EH (cell line): ENCODE results near the gene NPB.
A peak's percentile ranks its signal among the peaks of the same experiment; 100 is the strongest.

Source experiments
- DNase-seq: peaks from one replicate; pipeline ENCODE4 v3.0.0-alpha.2; 2015; ENCODE audit warnings: low read depth

NPB gene

DNA sequence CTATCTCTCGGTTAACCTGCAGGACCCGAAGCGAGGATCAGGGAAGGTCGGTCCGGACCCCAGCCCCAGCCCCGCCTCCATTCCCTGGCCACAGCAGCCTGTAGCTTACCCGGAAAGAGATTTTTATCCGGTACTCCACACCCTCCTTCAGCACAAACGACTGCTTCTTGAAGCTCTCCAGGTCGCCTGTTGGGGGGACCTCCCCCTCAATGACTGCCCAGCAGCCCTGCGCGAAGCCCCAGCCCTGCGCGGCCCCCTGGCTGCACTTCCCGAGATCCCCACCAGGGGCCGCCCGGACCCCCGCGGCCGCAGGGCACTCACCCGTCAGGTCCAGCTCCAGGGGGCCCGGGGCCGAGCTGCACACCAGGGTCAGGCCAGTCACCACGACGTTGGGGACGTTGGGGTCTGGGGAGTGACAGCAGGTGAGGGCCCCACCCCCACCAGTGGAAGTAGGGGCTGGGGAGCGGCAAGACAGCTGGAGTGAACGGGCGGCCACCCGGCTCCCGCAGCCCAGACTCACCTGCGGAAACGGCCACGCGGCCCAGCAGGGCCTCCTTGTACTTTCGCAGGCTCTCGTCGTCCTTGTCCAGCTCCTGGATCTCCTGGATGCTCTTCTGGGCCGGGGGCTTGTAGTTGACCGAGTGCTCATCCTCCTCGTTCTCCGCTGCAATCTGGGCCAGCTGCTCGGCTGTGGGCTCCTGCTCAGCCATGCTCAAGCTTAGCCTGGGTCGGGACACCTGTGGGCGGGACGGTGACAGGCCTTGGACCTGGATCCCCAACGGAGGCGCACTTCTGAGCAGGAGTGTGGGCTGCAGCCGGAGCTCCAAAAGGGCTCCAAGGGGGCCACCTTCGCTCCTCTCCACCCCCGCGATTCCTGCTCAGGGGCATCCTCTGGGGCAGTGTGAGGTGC lies 32.6 kb upstream of the NPB start:
- peak; percentile 49 for DNase-seq

DNA sequence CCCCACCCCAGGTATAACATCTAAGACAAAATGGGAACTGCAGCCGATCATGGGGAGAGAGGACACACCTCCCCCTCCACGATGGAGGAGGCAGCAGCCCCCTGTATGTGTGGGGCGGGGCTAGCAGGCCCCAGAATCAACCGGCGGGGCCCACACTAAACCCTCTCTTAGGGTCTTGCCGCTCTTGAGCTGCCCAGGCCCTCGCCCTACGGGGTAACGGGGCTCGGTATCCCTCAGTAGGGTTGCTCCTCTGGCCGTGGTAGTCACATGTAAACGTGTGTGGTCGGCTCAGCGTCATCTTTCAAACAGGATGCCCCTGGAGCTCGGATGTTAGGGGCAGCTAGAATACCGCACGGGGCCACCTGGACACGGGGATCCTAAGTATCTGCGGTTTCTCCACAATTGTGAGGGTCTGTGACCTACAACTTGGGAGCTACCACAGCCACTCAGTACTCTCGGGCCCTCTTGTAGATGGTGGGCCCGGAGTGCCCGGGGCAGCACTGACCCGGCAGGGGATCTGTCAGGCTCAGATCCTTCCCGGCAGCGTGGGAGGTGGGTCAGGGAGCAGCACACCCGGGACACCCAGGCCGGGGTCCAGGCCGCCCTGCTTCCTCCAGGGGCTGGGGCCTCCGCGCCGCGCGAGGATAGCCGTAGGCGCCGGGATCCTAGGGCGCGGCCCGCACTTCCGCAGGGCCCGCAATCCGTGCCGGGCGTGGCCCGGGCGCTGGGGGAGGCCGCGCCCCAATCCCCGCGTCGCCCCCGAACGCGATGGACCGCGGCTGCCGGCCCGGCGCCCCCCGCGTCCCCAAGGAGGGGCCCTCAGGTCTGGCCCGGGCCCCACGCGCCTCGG lies 31.7 kb upstream of the NPB start:
- peak; percentile 63 for DNase-seq

DNA sequence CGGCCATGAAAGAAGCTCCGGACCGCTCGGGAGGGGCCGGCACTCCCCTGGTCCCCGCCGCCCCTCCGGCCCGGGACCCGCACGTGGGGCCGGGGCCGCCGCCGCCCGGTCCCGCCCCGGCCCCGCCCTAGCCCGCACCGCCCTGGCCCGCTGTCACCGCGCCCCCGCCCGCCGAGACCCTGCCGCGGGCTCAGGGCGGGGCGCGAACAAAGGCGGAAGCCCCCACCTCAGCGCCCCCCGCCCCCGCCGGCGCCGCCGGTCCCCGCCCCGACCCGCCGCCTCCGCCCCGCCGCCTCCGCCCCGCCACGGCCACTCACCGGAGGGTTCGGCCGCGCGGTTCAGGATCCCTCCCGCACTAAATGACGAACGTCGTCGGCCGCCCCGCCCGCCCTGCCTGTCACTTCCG lies 31.1 kb upstream of the NPB start, which contains the start of gene ARHGDIA:
Gene ARHGDIA (minus strand): TSS at position 357 of the 406 bp plus-strand sequence. CDS start 1,407 bp downstream, outside the sequence.
- no peak for DNase-seq

DNA sequence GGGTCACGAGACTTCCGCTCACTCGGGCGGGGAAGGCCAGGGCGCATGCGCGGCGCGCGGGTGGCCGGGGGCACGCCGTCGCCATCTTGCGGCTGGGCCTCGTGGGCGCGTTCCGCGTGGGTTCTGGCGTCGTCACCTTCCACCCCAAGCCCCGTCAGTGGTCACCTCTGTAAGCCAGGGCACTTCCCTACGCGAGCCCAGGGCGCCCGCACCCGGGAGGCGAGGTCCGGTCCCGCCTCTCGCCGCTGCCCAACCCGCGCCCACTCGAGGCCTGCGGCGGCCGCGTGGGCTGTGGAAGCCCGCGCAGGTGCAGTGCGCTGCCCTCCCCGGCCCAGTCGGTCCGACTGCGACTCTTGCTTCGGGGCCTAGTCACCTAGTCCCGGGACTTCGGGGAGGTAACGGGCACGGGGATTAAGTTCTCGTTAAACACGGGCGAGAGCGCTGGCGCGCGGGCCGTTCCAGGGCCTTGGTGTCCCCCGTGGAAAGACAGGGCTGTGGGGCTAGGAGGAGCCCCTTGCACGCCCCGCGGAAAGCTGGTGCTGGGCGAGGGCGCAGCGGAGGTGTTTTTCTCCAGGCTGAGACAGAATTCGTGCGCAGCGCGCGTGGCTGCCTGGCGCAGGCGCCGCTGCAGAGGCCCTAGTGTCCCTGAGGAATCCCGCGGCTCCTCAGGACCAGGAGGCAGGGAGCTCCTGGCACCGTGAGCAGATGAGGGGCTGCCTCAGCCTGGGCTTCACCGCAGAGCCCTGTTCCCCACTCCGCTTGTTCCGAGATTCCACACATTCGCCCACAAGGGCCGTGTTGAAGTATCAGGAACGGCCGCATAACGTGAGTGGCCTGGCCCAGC lies 30.4 kb upstream of the NPB start:
- DNase-seq: peak; percentile 90

DNA sequence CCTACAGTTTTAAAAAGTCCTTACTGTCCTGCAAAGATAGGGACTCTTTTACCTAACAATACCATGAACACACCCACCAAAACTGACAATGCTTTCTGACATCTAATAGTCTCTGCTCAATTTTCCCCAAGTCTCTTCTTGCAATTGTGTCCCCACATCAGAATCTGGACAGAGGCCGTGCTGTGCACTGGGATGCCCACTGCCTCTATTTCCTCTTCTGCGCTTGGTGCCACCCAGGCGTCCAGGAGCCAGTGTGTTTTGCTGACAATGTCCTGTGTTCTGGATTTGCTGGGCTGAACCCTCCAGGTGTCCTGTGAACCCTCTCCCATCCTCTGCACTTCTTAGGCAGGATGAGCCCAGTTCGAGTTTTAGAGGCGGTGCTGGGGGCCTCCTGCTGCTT lies 24.5 kb upstream of the NPB start:
- DNase-seq: no peak

DNA sequence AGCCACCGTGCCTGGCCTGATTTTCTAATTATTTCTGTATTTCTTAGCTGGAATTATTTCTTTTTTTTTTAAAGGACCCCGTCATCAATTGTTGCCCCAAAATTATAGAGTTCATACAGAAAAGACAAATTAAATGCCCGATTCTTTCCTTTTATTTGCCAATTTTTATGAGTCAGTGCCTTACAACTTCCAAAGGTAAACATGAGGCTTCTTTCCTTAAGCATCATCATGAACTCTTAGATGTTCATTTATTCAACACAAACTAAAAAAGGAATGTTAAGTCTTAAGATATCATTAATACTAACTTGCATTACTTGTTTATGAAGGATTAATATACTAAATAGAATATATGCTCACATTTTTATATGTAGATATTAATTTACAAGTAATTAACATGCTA lies 23.7 kb upstream of the NPB start:
- no peak for DNase-seq

DNA sequence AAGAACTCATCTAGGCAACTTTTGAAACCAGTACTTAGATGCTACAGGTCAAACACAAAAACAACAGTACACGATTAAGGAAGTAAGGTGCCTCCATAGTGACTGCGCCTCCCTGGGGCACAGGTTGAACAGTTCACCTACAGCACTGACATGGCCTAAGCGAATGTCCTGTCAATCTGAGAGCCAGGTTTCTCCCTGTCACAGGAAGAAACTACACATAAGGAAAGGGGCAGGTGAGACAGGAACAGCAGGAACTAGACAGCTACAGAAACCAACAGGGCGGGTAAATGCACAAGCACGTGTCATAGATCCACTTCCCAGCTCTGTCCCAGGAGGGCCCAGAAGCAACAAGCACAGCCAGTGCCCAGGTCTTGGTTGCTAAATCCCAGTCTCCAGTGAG lies 22.9 kb upstream of the NPB start:
- no peak for DNase-seq

DNA sequence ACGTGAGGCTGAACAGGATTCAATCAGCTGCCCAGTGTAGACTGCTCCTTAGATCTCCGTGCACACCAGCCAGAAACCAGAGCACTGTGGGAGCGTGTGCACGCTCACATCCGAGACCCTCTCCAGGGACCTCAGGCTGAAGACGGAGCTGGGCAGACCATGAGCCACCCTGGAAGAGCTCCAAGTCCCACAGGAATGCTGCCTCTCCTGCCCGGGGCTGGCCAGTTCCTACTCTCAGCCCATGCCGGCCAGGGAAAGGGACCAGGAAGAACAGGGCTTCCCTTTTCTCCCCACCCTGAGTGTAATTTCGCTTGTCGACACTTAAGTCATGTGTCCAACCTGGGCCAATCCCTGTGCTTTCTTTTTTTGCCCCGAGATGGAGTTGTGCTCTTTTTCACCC lies 17.5 kb upstream of the NPB start:
- DNase-seq: no peak

DNA sequence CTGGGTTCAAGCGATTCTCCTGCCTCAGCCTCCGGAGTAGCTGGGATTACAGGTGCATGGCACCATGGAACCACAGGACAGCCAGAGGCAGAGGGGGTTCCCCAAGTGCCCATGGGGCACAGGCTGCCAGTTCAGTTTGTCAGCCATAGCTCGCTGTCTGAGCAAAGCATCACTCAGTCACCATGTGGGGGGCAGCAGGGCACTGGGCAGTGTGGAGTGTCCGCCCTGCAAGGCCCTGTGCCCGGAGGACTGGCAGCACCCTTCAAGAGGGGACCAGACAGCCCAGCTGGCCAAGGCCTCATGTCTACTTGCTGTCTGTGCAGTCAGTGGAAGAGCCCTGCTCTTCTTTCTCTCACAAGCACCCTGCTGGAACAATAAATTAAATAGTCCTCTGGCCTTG lies 17.1 kb upstream of the NPB start:
- no peak for DNase-seq

DNA sequence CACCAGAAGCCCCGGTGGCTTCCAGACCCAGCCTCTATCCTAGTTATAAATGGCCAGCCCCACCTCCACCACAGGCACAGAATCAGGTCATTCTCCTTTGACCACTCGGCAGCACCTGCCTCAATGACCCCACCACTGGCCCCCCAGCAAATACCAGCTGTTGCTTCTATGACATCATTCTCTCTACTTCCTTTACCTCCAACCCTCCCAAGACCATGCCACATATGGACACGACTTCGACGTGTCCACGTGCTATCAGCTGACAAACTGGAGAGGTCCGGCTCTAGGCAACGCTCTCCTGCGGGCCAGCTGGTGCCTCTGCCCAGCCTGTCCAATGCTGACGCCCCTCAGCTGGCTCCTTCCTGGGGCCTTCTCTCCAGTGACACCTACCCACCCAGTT lies 16.6 kb upstream of the NPB start:
- DNase-seq: no peak

DNA sequence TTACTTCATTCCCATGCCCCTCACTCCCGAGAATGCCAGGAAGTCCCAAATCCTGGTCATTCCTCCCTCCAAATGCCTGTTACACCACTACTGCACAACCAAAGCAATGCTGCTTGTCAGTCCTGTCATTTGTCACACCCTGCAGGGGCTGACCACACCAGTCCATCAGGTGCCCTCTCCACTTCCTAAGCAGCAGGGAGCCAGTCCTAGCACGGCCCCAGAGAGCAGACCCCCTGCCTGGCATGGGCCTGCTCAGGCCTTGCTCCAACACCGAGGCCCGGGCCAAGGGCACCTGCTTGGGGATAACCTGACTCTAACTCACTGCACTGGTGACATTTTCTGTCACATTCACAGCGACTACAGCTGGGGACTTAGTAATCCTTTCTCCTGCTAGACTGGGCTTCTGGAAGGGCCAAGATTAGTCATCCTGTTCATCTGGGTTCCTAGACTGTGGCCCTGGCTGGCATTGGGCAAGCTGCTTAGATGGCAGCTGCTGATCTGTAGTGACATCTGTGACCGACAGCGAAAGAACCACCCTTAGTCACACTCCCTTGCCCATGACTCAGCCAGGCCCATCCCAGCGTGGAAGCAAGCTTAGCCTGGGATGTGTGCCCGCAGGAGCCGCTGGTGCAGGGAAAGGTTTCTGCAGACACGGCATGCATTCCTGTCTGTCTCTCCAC lies 16.0 kb upstream of the NPB start:
- peak; percentile 70 for DNase-seq

DNA sequence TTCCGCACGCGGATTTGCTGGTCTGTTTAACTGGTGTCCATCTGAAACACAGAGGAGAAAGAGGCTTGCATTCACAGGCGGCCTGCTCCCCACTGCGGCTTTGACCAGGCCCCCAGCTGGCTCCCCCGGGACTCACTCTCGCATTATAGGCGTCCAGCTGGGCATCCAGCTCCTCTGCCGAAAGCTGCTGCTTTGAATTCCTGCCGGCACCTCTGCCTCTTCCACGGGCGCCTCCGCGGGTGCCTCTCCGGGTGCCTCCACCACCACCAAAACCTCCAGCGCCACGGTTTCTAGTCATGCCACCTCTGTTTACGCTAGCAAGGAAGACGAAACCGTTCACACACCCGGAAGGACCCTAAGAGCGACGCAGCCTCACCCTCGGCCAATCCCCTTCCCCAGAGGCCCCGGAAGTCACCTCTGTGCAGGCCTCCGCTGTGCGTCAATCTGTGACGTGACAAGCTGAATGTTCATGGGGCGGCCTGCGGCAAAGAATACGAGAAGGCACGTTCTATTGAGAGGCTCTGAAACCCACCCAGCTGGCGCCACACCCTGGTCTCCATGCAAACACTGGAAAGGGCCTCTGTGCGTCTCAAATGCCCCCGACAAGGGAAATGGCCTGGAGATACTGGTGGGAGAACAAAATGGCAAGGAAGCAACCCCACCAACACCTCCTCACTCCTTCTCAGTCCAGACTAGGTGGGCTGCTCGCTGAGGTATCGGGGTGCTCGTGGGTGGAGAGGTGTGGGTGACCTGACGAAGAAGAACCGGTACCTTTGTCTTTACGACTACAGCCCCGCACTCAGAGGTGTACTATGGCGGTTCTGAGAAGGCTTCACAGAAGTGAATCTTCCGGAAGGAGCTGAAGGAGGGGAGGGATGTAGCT lies 13.7 kb upstream of the NPB start:
- DNase-seq: no peak

DNA sequence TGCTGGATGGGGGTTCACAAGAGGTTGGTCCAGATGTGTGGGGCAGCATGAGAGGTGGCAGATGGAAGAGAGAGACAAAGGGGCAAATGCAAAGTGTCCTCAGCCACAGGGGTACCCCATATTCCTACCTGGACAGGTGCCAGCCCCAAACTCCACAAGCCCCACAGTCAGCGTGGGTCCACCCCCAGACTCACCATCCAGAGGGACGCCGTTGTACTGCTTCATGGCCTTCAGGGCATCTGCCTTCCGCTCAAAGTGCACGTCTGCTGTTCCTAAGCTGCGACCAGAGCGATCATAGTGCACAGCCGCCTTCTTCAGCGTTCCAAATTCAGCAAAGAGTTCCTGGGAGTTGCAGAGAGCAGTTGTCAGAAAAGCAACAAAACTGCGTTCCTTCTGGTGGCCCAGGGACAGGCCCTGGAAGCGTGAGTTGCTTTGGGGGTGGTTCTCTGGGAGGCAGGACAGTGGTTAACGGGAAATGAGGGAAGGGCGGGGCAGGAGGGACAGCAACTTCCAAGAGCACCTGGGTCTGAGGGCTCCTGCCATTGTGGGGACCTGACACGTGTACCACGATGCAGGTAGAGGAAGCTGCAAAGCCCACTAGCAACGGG lies 12.9 kb upstream of the NPB start:
- no peak for DNase-seq

DNA sequence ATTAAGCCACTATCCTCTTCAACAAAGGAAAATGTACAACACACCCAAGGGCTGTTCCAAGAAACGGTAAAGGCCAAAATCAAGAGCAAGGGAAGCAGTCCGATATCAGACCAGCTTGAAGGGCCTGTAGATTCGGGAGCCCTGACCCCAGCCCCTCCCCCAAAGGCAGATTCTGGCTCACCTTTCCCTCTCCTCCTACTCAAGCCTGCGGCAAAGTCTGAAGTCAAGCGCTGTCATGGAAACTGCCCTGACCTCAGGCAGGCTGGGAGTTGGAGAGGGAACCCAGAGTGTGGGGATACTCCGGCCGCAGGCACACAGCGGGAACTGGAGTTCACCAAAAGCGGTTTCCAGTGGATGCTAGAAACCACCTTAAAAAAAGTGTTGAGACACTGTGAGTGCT lies 12.4 kb upstream of the NPB start:
- DNase-seq: no peak

DNA sequence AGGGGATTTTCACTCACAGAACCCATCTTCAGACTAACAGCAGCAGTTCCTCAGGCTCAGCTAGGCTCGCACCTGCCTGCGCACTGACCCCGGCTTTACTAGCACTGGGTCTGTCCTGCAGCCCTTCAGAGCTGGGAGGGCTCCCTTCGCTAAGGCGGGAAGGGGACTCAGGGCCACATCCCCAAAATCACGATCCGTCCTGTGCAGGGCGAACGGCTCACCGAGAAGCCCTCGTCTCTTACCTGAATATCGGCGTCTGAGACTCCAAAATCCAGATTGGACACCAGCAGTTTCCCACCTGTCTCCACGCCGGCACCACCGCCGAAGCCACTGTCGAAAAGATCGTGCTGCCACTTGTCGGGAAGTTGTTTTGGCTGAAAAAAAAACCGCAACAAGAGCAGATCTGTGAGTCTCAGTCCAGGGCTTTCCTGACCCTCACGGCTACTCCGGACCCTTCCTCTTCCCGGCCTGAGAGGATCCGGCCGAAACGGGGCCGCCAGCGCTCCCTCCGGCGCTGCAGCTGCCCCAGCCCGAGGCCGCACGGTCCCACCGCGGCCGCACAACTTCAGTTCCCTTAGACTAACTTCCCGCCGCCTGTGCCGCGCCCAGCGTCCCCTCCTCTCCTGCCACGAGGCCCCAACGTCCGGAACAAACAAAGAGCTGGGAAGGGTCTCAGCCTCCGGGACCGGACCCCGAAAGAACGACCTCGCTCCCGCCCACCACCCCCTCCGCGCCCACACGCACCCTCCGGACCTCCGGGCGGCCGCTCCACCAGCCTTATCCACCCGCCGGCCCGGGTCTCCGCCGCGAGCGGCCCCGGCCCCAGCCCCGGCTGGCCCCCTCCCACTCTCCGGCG lies 11.4 kb upstream of the NPB start:
- peak; percentile 25 for DNase-seq

DNA sequence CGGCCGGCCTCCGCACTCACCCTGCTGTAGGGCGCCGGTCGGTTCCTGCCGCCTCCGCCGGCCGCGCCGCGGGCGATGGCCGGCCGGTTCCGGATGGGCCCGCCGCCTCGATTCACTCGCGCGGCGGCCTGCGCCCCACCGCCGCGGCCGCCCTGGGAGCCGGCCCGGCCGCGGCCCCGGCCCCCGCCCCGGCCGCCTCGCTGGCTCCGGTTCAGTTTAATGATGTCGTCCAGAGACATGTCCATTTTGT lies 10.8 kb upstream of the NPB start:
- DNase-seq: no peak

DNA sequence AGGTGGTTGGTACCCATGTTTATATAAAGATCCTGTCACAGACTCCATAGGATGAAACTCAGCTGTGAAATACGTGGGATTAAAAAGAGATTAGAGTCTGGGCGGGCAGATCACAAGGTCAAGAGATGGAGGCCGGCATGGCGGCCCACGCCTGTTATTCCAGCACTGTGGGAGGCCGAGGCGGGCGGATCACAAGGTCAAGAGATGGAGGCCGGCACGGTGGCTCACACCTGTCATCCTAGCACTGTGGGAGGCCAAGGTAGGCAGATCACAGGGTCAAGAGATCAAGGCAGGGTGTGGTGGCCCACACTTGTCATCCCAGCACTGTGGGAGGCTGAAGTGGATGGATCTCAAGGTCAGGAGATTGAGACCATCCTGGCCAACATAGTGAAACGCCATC lies 6.6 kb upstream of the NPB start:
- no peak for DNase-seq

DNA sequence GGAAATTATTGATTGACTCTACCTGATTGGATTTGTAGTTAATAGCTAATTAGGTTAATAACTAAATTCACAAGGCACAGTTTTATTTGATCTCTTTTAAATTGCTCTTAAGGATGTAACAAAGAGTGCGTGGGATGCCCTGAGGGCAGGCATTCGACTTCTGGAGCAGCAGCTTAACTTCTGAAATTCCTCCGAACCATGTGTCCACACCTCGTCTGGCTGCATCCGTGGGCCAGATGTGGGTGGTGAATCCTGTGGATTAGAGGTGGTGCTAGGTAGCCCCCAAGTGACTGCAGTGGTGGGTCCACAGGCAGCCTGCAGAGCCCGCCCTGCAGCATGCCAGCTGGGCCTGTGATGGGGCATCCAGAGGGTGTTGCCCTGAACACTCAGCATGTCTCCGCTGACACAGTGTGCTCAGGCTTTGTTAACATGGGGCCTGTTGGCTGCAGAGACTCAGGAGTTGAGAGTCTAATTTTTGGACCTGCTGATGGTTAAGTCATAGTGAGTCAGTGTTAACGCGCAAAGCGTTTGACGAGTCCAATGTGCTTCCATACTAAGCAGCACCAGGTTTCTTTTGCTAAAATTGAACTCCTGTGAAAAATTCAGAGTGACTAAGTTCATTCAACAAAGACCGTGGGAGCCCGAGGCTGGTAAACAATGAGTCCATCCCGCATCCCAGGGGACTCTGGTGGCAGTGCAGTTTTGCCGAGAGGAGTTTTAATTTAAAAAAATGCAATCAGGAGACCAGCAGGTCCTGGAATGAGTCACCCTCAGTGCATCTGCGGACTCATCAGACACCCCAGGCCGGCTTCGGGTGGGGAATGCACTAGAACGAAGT lies 3.8 kb upstream of the NPB start:
- peak; percentile 94 for DNase-seq

DNA sequence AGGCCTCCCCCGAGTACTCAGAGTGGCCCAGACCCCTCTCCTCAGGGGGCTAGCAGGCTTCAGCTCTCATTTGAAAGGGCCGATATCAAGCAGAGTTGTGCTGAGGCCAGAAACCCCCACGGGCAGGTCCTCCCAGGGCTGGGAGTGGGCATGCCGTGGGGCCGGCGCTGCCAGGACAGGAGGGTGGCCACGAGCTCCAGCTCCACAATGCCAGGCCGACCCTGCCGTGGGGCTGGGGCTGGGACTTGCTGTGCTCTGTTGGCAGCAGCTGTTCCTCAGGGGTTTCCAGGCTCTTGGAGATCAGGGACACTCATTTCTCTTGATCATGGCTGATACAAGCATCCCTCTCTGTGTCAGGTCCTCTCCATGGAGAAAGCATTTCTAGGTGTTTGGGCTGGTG lies 3.2 kb upstream of the NPB start:
- no peak for DNase-seq
